Right ventricle myocardium inferior (tissue), 1 donor: ENCODE data around the gene LPA. TPM values are rescaled to one million over a fixed set of nuclear protein-coding genes. Genes with fewer than 3 reads are reported as not detected.

ENCODE experiments used
- total RNA-seq: library from RNA; stranded (reverse); fragmentation: NEBNext Ultra II Directional; extraction: Animal tissue kit (Norgen Biotek cat#: 25700); gene quantifications from one replicate; pipeline ENCODE4 v1.2.1, GENCODE V29; 2021
- donor health status: DM: no; HTN: yes; CAD: no; lungs with severe emphysema.

LPA gene
- total RNA-seq, 1 donor from 2014 or later = not detected

Other genes with a start within 250 kb of the LPA start
- gene PLG, start 38.0 kb upstream of the LPA start, total RNA-seq = not detected